HG03342 (cell line): ENCODE data around the gene LRP1B.
"Not testable (repeated sequence)": the region's sequence is repeated elsewhere in the genome, so short reads cannot be mapped to it uniquely, and the experiment has no call there.

Experiments
- ATAC-seq: cut with Tn5 transposase; IDR thresholded peaks from one replicate; pipeline ENCODE4 v1.9.1; 2021; ENCODE audit warnings: mild to moderate bottlenecking, moderate library complexity; ENCODE audit not compliant: unreplicated experiment

LRP1B gene

GRCh38 chr2:140316345-140316744 is 1814.5 kb downstream of the LRP1B start:
- no peak for ATAC-seq

- no peak for ATAC-seq
Measured at GRCh38 chr2:140311905-140312304, 1818.9 kb downstream of the LRP1B start.

- no peak for ATAC-seq
Measured at GRCh38 chr2:140308706-140309105, 1822.1 kb downstream of the LRP1B start.

- ATAC-seq: no peak
Measured at GRCh38 chr2:140307532-140307931, 1823.3 kb downstream of the LRP1B start.

GRCh38 chr2:140295767-140296166 is 1835.0 kb downstream of the LRP1B start:
- ATAC-seq: peak; percentile 63

GRCh38 chr2:140288726-140289125 is 1842.1 kb downstream of the LRP1B start:
- no peak for ATAC-seq

GRCh38 chr2:140288213-140288612 is 1842.6 kb downstream of the LRP1B start:
- no peak for ATAC-seq

GRCh38 chr2:140286377-140286776 is 1844.4 kb downstream of the LRP1B start:
- ATAC-seq: no peak

GRCh38 chr2:140277344-140277743 is 1853.5 kb downstream of the LRP1B start:
- not testable (repeated sequence) for ATAC-seq

- no peak for ATAC-seq
Measured at GRCh38 chr2:140276661-140277060, 1854.2 kb downstream of the LRP1B start.

- no peak for ATAC-seq
Measured at GRCh38 chr2:140275427-140275826, 1855.4 kb downstream of the LRP1B start.

- no peak for ATAC-seq
Measured at GRCh38 chr2:140274891-140275290, 1855.9 kb downstream of the LRP1B start.

GRCh38 chr2:140273958-140274357 is 1856.9 kb downstream of the LRP1B start:
- ATAC-seq: no peak

GRCh38 chr2:140273408-140273807 is 1857.4 kb downstream of the LRP1B start:
- no peak for ATAC-seq

- ATAC-seq: no peak
Measured at GRCh38 chr2:140270224-140270623, 1860.6 kb downstream of the LRP1B start.

GRCh38 chr2:140269000-140269399 is 1861.8 kb downstream of the LRP1B start:
- ATAC-seq: no peak

- no peak for ATAC-seq
Measured at GRCh38 chr2:140262908-140263307, 1867.9 kb downstream of the LRP1B start.

- ATAC-seq: no peak
Measured at GRCh38 chr2:140257692-140258300, 1873.0 kb downstream of the LRP1B start.

GRCh38 chr2:140256080-140256479 is 1874.7 kb downstream of the LRP1B start:
- ATAC-seq: no peak

- ATAC-seq: no peak
Measured at GRCh38 chr2:140249821-140250220, 1881.0 kb downstream of the LRP1B start.

GRCh38 chr2:140248623-140249022 is 1882.2 kb downstream of the LRP1B start:
- ATAC-seq: no peak

- ATAC-seq: no peak
Measured at GRCh38 chr2:140247451-140248195, 1883.2 kb downstream of the LRP1B start.

GRCh38 chr2:140246957-140247356 is 1883.9 kb downstream of the LRP1B start:
- no peak for ATAC-seq
